ENCODE data around the gene SPTBN4.

Gene SPTBN4

DNA sequence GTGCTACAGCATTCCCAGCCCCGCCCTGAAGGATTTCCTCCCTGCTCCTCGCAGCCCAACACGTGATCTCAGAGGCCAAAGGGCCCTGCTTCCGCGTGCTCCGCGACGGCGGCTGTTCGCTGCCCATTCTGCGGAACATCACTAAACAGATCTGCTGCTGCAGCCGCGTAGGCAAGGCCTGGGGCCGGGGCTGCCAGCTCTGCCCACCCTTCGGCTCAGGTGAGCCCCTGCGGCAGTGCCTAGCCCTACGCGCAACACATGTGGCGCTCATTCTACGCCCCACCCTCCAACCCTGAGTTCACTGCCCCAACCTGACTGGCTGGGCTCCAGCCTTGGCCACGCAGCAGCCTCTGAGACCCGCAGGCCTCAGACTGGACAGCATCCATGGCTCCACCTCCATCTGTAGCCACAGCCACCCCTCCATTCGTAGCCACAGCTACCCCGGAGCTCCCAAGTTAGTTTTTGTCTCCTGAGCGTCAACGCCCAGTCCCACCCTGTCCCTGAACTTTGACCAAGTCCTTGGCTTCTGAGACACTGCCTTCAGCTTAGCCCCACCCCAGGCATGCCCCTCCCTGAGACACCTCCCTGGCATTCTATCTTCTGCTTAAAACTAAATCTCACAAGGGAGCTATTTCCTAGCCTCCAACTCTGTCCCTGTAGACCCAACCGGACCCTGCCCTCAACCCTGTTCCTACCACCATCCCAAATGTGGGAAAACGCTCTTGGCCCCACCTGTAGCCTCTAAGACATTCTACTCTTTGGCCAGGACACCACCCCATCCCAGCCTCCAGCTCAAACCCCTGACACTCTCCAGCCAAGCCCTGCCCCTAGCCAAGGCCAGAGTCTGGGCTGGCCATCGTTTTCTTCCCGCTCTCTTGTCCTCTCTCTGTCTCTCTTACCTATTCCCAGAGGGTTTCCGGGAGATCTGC, 140.8 kb downstream of the SPTBN4 start:
- no peaks in the 10 kb centered on the region for H3K36me3 ChIP-seq
- H3K4me3 ChIP-seq (ENCODE audit: low read depth in 1 of 2, low read length in 1 of 2), result no peak overlapping the region
- no peak overlapping the region for H3K27ac ChIP-seq
- H3K4me1 ChIP-seq (ENCODE audit: control insufficient read depth in 1 of 2, insufficient read depth in 1 of 2, low read depth in 1 of 2, low read length in 1 of 2), result peaks cover 34 to 38% of the 10 kb centered on the region in 2 experiments
- H3K9me3 ChIP-seq, result no peaks in the 10 kb centered on the region
- H3K27me3 ChIP-seq, result peaks cover 100% of the 10 kb centered on the region
- TF ChIP-seq, protein P1, sequence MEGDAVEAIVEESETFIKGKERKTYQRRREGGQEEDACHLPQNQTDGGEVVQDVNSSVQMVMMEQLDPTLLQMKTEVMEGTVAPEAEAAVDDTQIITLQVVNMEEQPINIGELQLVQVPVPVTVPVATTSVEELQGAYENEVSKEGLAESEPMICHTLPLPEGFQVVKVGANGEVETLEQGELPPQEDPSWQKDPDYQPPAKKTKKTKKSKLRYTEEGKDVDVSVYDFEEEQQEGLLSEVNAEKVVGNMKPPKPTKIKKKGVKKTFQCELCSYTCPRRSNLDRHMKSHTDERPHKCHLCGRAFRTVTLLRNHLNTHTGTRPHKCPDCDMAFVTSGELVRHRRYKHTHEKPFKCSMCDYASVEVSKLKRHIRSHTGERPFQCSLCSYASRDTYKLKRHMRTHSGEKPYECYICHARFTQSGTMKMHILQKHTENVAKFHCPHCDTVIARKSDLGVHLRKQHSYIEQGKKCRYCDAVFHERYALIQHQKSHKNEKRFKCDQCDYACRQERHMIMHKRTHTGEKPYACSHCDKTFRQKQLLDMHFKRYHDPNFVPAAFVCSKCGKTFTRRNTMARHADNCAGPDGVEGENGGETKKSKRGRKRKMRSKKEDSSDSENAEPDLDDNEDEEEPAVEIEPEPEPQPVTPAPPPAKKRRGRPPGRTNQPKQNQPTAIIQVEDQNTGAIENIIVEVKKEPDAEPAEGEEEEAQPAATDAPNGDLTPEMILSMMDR (IDR thresholded peaks at IDR 0.05), result no peak

DNA sequence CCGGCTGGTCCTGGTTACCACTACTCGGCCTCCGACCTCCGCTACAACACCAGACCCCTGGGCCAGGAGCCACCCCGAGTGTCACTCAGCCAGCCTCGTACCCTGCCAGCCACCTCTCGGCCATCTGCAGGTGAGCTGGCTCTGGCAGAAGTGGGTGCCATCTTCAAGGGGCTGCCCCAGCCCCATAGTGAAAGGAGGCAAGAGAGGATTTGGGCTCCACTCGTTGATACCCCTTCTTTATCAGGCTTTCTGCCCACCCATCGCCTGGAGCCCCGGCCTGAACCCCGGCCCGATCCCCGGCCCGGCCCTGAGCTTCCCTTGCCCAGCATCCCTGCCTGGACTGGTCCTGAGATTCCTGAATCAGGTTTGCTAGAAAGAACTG, 141.4 kb downstream of the SPTBN4 start:
- Histone ChIP-seq H3K36me3 (no peaks in the 10 kb centered on the region), H3K27me3 (peaks cover 100% of the 10 kb centered on the region), H3K4me3 (ENCODE audit: low read depth in 1 of 2, low read length in 1 of 2) (no peak overlapping the region), H3K4me1 (ENCODE audit: control insufficient read depth in 1 of 2, insufficient read depth in 1 of 2, low read depth in 1 of 2, low read length in 1 of 2) (peaks cover 36 to 39% of the 10 kb centered on the region in 2 experiments), H3K27ac (no peak overlapping the region), H3K9me3 (no peaks in the 10 kb centered on the region)
- TF ChIP-seq, protein P1 (IDR thresholded peaks at IDR 0.05), result no peak

DNA sequence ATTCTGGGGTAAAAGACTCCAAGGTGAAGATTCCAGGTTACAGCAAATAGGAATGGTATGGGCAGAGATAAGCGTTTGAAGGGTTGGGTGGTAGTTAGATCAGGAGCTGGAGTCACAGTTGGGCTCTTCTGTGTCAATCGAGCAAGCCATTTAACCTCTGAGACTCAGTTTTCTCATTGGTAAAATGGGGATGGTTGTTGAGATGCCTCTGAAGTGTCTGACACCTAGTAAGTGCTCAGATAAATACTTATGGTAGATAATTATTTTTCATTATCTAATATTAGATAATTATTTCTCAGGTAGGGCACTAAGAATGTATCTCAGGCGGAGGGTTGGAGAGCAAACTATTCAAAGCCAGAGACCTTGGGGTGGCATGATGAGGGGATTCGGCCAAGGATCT, 142.2 kb downstream of the SPTBN4 start:
- Histone ChIP-seq H3K27ac (no peak overlapping the region), H3K36me3 (no peaks in the 10 kb centered on the region), H3K4me1 (ENCODE audit: control insufficient read depth in 1 of 2, insufficient read depth in 1 of 2, low read depth in 1 of 2, low read length in 1 of 2) (peaks cover 38 to 40% of the 10 kb centered on the region in 2 experiments), H3K27me3 (peaks cover 100% of the 10 kb centered on the region), H3K9me3 (no peaks in the 10 kb centered on the region), H3K4me3 (ENCODE audit: low read depth in 1 of 2, low read length in 1 of 2) (no peak overlapping the region)
- TF ChIP-seq, protein P1 (IDR thresholded peaks at IDR 0.05), result no peak

DNA sequence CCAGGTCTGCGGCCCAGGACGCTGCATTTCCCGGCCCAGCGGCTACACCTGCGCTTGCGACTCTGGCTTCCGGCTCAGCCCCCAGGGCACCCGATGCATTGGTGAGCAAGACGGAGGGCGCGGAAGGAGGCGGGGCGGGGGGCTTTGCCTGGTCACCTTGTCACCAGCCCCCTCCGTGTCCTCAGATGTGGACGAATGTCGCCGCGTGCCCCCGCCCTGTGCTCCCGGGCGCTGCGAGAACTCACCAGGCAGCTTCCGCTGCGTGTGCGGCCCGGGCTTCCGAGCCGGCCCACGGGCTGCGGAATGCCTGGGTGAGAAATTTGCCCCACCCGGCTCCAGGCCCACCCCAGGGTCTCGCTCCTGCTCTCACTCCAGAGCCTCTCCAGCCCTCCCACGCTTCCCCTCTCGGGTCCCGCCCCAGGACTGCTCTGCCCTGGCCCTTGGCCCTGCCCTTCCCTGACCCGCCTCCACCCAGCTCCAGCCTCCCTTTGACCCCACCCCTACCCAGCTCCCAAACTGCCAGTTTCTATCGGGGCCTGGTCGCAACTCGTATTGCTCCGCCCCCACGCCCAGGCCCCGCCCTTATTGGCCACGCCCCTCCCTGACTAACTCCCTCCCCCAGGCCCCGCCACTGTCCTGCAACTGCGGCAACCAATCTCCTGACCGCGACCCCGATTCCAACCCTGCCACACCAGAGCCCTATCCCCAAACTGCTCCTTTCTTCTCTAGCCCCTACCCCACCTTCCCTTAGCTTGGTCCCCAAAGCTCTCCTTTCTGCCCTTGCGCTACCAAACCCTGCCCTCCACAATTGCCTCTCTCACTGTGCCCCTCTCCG, 143.0 kb downstream of the SPTBN4 start:
- Histone ChIP-seq H3K27me3 (peaks cover 100% of the 10 kb centered on the region), H3K9me3 (no peaks in the 10 kb centered on the region), H3K4me3 (ENCODE audit: low read depth in 1 of 2, low read length in 1 of 2) (peak overlapping the region in 1 of 2 experiments; percentile 22), H3K36me3 (no peaks in the 10 kb centered on the region), H3K4me1 (ENCODE audit: control insufficient read depth in 1 of 2, insufficient read depth in 1 of 2, low read depth in 1 of 2, low read length in 1 of 2) (peaks cover 39 to 41% of the 10 kb centered on the region in 2 experiments), H3K27ac (no peak overlapping the region)
- TF ChIP-seq, protein P1 (IDR thresholded peaks at IDR 0.05), result no peak

- H3K36me3 ChIP-seq, result no peaks in the 10 kb centered on the region
- TF ChIP-seq, protein P1 (IDR thresholded peaks at IDR 0.05), result no peak
- H3K27ac ChIP-seq, result no peak overlapping the region
- no peaks in the 10 kb centered on the region for H3K9me3 ChIP-seq
- H3K27me3 ChIP-seq, result peaks cover 100% of the 10 kb centered on the region
- peaks cover 33 to 37% of the 10 kb centered on the region in 2 experiments for H3K4me1 ChIP-seq (ENCODE audit: control insufficient read depth in 1 of 2, insufficient read depth in 1 of 2, low read depth in 1 of 2, low read length in 1 of 2)
- H3K4me3 ChIP-seq (ENCODE audit: low read depth in 1 of 2, low read length in 1 of 2), result no peak overlapping the region
Observed at GRCh38 chr19:40610396-40611064, 143.7 kb downstream of the SPTBN4 start.

Data from neutrophil (primary cell).